KMS-11 (cell line): ENCODE results near the gene ZMAT5.

Source experiments
- H2AFZ ChIP-seq: fragments of 200-600 bp; sonication (generic); 2 replicates; pipeline ENCODE4 v1.6.1; 2016; ENCODE audit warnings: antibody characterized with exemption, mixed run types, low read depth
- H3K27ac ChIP-seq: fragments of 200-600 bp; sonication (generic); 2 replicates; pipeline ENCODE4 v1.6.1; 2016; ENCODE audit warnings: mild to moderate bottlenecking, mixed run types
- H3K27me3 ChIP-seq: fragments of 200-600 bp; sonication (generic); 2 replicates; pipeline ENCODE4 v1.6.1; 2017; ENCODE audit warnings: mild to moderate bottlenecking, low read depth, mixed run types, moderate library complexity; ENCODE audit not compliant: insufficient read depth
- H3K36me3 ChIP-seq: fragments of 200-600 bp; sonication (generic); 2 replicates; pipeline ENCODE4 v1.6.1; 2017; ENCODE audit warnings: mild to moderate bottlenecking, mixed run types; ENCODE audit not compliant: insufficient read depth
- H3K4me1 ChIP-seq: fragments of 200-600 bp; sonication (generic); 2 replicates; pipeline ENCODE4 v1.6.1; 2016; ENCODE audit warnings: mild to moderate bottlenecking, low read depth, mixed run types; ENCODE audit not compliant: poor library complexity, severe bottlenecking
- H3K4me2 ChIP-seq: fragments of 200-600 bp; sonication (generic); 2 replicates; pipeline ENCODE4 v1.7.0; 2016; ENCODE audit warnings: mild to moderate bottlenecking, mixed run types
- H3K4me3 ChIP-seq: fragments of 200-600 bp; sonication (generic); IDR thresholded peaks from 2 replicates; pipeline ENCODE4 v1.6.1; 2017; ENCODE audit warnings: low read depth, low read length, mixed read lengths; ENCODE audit not compliant: insufficient read depth
- H3K79me2 ChIP-seq: fragments of 200-600 bp; sonication (generic); 2 replicates; pipeline ENCODE4 v1.6.1; 2016; ENCODE audit warnings: low read depth, mixed run types; ENCODE audit not compliant: insufficient read depth
- H3K9ac ChIP-seq: fragments of 200-600 bp; sonication (generic); 2 replicates; pipeline ENCODE4 v1.6.1; 2016; ENCODE audit warnings: mild to moderate bottlenecking, mixed run types
- H4K20me1 ChIP-seq: fragments of 200-600 bp; sonication (generic); 2 replicates; pipeline ENCODE4 v1.6.1; 2016; ENCODE audit warnings: mild to moderate bottlenecking, mixed run types; ENCODE audit not compliant: insufficient read depth
- TF ChIP-seq, protein P1 (sequence below): fragments of 200-600 bp; sonication (generic); conservative IDR thresholded peaks from 2 replicates; pipeline ENCODE4 v1.6.1; 2017; ENCODE audit warnings: low read depth, mild to moderate bottlenecking, antibody characterized with exemption, low read length, moderate library complexity, mixed read lengths

ZMAT5 gene

DNA sequence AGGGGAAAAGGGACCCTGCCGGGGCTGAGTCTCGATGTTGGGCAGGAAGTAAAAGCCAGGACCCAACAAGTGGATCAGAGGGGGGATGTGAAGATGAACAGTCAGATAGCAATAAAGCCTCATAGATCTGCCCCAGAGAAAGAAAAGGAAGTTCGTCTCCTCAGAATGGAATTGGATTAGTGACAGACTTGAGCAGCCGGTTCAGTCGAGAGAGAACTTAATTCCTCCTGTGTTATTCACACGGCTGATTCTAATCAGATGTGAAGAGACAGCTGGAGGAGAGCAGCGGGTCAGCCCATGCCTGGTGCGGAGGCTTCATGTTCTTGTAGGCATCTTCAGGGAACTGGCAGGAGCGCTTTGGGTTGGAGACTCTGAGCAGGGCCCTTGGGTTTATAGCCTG lies 76.3 kb downstream of the ZMAT5 start:
- Histone ChIP-seq H3K4me1 (no peaks in the 10 kb centered on the region), H3K9ac (no peak overlapping the region), H3K79me2 (no peaks in the 10 kb centered on the region), H3K27ac (no peak overlapping the region), H3K4me2 (no peak overlapping the region), H2AFZ (no peak overlapping the region), H3K27me3 (no peaks in the 10 kb centered on the region), H4K20me1 (no peaks in the 10 kb centered on the region), H3K36me3 (no peaks in the 10 kb centered on the region), H3K4me3 (no peak overlapping the region)
- TF ChIP-seq, protein P1, sequence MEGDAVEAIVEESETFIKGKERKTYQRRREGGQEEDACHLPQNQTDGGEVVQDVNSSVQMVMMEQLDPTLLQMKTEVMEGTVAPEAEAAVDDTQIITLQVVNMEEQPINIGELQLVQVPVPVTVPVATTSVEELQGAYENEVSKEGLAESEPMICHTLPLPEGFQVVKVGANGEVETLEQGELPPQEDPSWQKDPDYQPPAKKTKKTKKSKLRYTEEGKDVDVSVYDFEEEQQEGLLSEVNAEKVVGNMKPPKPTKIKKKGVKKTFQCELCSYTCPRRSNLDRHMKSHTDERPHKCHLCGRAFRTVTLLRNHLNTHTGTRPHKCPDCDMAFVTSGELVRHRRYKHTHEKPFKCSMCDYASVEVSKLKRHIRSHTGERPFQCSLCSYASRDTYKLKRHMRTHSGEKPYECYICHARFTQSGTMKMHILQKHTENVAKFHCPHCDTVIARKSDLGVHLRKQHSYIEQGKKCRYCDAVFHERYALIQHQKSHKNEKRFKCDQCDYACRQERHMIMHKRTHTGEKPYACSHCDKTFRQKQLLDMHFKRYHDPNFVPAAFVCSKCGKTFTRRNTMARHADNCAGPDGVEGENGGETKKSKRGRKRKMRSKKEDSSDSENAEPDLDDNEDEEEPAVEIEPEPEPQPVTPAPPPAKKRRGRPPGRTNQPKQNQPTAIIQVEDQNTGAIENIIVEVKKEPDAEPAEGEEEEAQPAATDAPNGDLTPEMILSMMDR = no peak

GRCh38 chr22:29689880-29690213 lies 77.0 kb downstream of the ZMAT5 start:
- H3K9ac ChIP-seq = no peak overlapping the region
- H3K4me1 ChIP-seq = no peaks in the 10 kb centered on the region
- H3K4me3 ChIP-seq = no peak overlapping the region
- H4K20me1 ChIP-seq = no peaks in the 10 kb centered on the region
- no peak overlapping the region for H2AFZ ChIP-seq
- no peak overlapping the region for H3K27ac ChIP-seq
- no peak overlapping the region for H3K4me2 ChIP-seq
- H3K79me2 ChIP-seq = no peaks in the 10 kb centered on the region
- TF ChIP-seq, protein P1 = peak; percentile 55
- no peaks in the 10 kb centered on the region for H3K36me3 ChIP-seq
- no peaks in the 10 kb centered on the region for H3K27me3 ChIP-seq

GRCh38 chr22:29689206-29689879 lies 77.5 kb downstream of the ZMAT5 start:
- no peak overlapping the region for H3K9ac ChIP-seq
- no peak overlapping the region for H3K27ac ChIP-seq
- no peaks in the 10 kb centered on the region for H3K27me3 ChIP-seq
- no peak overlapping the region for H3K4me2 ChIP-seq
- TF ChIP-seq, protein P1 = no peak
- H3K36me3 ChIP-seq = no peaks in the 10 kb centered on the region
- no peak overlapping the region for H2AFZ ChIP-seq
- no peaks in the 10 kb centered on the region for H4K20me1 ChIP-seq
- no peaks in the 10 kb centered on the region for H3K4me1 ChIP-seq
- H3K79me2 ChIP-seq = no peaks in the 10 kb centered on the region
- H3K4me3 ChIP-seq = no peak overlapping the region

- Histone ChIP-seq H3K27me3 (no peaks in the 10 kb centered on the region), H3K4me3 (no peak overlapping the region), H3K4me1 (no peaks in the 10 kb centered on the region), H2AFZ (no peak overlapping the region), H3K27ac (no peak overlapping the region), H3K4me2 (no peak overlapping the region), H3K79me2 (no peaks in the 10 kb centered on the region), H3K36me3 (no peaks in the 10 kb centered on the region), H3K9ac (no peak overlapping the region), H4K20me1 (no peaks in the 10 kb centered on the region)
- TF ChIP-seq, protein P1 = no peak
These were observed 82.6 kb downstream of the ZMAT5 start for GRCh38 chr22:29684244-29684643.
